GM12875 (cell line): Measurements from ENCODE around the gene CDK10.

Experiments used
- H3K4me3 ChIP-seq: one replicate; pipeline ENCODE4 v1.5.1; 2011; ENCODE audit warnings: low read depth, low read length, control low read depth
- TF ChIP-seq, protein P1 (sequence below): IDR thresholded peaks from 2 replicates; pipeline ENCODE4 v1.5.1; 2011; ENCODE audit warnings: low read depth, mild to moderate bottlenecking, control low read depth, inconsistent platforms, low read length, moderate library complexity, borderline replicate concordance; ENCODE audit not compliant: insufficient read depth

Gene CDK10

GRCh38 chr16:89701425-89702406 lies 15.2 kb downstream of the CDK10 start, which contains the start of gene SPATA2L:
Gene SPATA2L, minus strand, starts transcription at chr16:89701705. Its CDS starts 473 bp downstream, at chr16:89701232.
- TF ChIP-seq, protein P1, sequence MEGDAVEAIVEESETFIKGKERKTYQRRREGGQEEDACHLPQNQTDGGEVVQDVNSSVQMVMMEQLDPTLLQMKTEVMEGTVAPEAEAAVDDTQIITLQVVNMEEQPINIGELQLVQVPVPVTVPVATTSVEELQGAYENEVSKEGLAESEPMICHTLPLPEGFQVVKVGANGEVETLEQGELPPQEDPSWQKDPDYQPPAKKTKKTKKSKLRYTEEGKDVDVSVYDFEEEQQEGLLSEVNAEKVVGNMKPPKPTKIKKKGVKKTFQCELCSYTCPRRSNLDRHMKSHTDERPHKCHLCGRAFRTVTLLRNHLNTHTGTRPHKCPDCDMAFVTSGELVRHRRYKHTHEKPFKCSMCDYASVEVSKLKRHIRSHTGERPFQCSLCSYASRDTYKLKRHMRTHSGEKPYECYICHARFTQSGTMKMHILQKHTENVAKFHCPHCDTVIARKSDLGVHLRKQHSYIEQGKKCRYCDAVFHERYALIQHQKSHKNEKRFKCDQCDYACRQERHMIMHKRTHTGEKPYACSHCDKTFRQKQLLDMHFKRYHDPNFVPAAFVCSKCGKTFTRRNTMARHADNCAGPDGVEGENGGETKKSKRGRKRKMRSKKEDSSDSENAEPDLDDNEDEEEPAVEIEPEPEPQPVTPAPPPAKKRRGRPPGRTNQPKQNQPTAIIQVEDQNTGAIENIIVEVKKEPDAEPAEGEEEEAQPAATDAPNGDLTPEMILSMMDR: 0 out of 2 replicates have a peak, but pooled peaks have one; percentile 2
- peak within 1 kb of the TSS; percentile 53 for H3K4me3 ChIP-seq

DNA sequence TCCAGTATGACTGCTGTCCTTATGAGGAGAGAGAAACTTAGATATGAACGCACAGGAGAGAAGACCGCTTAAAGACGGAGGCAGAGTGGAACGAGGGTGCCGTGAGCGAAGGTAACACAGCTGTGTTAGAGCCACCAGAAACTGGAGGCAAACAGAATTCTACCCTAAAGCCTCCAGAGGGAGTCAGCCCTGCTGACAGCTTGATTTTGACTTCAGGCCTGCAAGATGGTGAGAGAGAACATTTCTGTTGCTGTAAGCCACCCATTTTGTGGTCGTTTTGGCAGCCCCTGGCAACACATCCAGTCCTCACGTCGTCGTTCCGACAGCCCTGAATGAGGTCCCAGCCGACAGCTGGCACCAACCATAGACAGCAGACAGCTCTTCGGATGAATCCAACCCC lies 17.8 kb downstream of the CDK10 start:
- H3K4me3 ChIP-seq: no peak overlapping the region
- TF ChIP-seq, protein P1: no peak

DNA sequence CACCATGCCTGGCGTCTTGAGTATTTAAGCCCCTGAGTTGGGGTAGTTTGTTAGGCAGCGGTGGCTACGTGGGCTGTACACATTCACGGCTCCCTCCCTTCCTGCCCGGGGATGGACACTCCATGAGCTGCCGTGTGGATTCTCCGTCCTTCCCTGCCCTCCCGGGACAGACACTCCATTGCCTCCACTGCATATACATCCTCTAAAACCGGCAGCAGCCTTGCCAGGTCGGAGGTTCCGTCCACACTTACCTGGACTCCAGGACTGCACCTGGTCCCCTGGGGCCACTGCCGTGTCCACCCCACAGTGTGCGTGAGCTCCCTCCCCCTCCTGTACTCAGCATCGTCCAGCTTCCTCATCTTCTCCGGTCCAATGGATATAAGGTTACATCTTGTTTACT lies 18.5 kb downstream of the CDK10 start:
- TF ChIP-seq, protein P1: no peak
- no peak overlapping the region for H3K4me3 ChIP-seq

DNA sequence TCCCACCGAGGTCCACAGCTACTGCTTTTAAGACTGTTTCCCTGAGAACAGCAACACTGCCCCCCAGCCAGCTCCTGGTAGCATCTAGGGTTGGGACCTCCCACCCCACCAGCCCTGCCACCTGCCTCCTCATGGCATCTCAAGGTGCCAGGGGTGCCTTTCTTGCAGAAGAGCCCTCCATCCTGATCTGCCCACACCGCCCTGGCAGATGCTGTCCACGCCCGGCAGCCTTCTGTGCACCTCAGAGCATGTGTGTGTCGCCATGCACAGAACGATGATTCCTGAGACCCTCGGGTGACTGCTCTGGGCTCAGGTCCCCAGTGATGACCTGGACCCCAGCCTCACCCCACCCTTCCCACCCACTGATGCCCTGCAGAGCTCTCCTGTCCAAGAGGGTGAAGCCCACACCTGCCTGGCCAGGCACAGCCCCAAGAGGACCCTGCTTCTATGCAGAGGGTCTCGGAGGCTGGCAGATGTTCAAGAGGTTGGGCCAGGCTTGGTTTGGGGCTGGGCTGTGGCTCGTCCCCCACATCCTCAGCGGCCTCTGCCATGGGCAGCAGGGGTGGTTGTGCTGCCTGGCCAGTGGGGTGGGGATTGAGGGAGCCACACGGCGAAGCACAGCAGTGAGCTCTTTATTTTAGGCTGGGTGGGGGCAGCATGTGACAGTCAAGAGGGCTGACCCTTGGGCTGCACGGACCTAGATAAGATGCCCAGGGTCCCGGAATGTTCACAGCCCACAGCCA lies 20.2 kb downstream of the CDK10 start:
- TF ChIP-seq, protein P1: no peak
- no peak overlapping the region for H3K4me3 ChIP-seq

DNA sequence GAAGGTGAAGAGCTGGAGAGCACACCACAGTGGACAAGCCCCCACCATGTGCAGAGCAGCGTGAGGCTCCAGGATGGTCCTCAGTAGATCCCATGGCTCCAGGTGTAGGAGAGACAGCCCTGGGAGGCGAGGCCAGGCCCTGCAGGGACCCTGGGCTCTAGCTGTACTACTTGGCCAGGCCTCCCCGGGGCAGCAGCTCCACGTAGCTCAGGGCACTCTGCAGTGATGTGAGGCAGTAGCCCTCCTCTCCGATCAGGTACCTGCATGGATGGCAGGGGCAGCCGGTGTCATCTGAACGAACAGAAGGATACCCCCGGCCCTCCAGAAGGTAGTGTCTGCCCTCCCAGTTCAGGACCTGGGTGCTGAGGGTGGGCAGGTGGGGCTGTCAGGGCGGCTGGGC lies 21.2 kb downstream of the CDK10 start:
- TF ChIP-seq, protein P1: no peak
- no peak overlapping the region for H3K4me3 ChIP-seq

DNA sequence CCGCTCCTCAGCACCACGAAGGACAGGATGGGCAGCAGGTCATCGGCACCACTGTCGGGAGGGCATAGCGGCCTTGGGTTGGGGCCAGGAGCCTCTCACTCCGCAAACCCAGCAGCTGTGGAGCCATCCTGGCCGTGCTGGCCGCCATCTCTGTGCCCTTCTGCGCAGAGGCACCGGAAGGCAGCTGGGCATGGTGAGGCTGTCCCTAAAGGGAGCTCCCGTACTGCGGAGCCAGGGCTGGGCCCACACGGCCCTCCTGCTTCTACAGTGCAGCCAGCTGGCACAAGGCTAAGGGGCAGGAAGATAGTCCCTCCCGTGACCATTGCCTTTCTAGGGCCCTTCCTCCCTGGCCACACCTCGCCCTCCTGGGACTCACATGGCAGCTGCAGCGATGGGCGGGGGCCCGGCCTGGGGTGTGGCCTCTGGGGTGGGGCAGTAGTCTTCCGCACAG lies 22.0 kb downstream of the CDK10 start:
- no peak overlapping the region for H3K4me3 ChIP-seq
- TF ChIP-seq, protein P1: no peak
